ENCODE data around the gene EGLN3. TPM values are rescaled to one million over a fixed set of nuclear protein-coding genes. Genes with fewer than 3 reads are reported as not detected.

Gene EGLN3
- total RNA-seq, 1 experiment from 2014 or later, result 3.6 TPM

DNA sequence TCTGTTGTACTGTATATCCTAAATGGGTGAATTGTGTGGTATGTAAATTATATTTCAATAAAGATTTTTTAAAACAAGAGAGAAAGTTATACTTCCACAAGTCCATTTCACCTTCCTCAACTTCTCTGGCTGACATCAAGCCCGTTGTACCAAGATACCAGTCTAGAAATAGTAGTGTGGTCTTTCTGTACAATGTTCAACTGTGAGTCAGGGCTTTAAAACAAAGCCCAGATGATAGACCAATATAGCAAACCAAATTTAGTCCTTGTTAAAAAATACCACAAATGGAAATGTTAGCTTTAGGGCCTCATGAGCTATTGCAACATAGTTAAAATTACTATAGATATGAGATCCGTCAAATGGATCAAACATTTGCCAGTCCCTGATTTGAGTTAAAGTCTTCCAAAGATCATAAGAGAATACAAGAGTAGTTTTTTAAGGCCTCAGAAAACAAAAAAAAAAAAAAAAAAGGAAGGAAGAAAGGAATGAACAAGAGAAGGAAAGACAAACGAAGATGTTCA is 49.0 kb upstream of the EGLN3 start:
- no peak overlapping the region for H3K27ac ChIP-seq (ENCODE audit: low read length)
- H3K4me1 ChIP-seq (ENCODE audit: control insufficient read depth, insufficient read depth, low read length), result no peaks in the 10 kb centered on the region
- ChIA-PET CTCF (no interaction called here), POLR2A (no interaction called here)
- DNase-seq (ENCODE audit: low read depth, low spot score) (no peak), ATAC-seq (no peak)
- H3K27me3 ChIP-seq (ENCODE audit: control insufficient read depth, insufficient read depth, low read length), result no peaks in the 10 kb centered on the region
- no peak overlapping the region for H3K4me3 ChIP-seq (ENCODE audit: low read depth in 2 of 2, low read length in 2 of 2)
- in situ Hi-C loops (cut with HindIII; ENCODE audit: low pct_unique_long_range_greater_than_20kb, low sequenced_read_pairs), result no loop called here
- no peaks in the 10 kb centered on the region for H3K36me3 ChIP-seq (ENCODE audit: control insufficient read depth, insufficient read depth, low read length)
- intact Hi-C loops (cut with micrococcal nuclease; ENCODE audit: unreplicated experiment), result no loop called here
- H3K9me3 ChIP-seq (ENCODE audit: control insufficient read depth, insufficient read depth, low read depth, low read length), result no peaks in the 10 kb centered on the region
- no TSS peak for BruUV-seq (replicated peaks)
- TF ChIP-seq TCF7L2 (IDR thresholded peaks at IDR 0.05; ENCODE audit: low read depth, low read length) (no peak), POLR2AphosphoS5 (IDR thresholded peaks at IDR 0.05; ENCODE audit: low read depth, low read length) (no peak), SIN3A (IDR thresholded peaks at IDR 0.05; ENCODE audit: borderline replicate concordance, insufficient read depth, low read depth, low read length) (no peak)
- TF ChIP-seq, protein P1, sequence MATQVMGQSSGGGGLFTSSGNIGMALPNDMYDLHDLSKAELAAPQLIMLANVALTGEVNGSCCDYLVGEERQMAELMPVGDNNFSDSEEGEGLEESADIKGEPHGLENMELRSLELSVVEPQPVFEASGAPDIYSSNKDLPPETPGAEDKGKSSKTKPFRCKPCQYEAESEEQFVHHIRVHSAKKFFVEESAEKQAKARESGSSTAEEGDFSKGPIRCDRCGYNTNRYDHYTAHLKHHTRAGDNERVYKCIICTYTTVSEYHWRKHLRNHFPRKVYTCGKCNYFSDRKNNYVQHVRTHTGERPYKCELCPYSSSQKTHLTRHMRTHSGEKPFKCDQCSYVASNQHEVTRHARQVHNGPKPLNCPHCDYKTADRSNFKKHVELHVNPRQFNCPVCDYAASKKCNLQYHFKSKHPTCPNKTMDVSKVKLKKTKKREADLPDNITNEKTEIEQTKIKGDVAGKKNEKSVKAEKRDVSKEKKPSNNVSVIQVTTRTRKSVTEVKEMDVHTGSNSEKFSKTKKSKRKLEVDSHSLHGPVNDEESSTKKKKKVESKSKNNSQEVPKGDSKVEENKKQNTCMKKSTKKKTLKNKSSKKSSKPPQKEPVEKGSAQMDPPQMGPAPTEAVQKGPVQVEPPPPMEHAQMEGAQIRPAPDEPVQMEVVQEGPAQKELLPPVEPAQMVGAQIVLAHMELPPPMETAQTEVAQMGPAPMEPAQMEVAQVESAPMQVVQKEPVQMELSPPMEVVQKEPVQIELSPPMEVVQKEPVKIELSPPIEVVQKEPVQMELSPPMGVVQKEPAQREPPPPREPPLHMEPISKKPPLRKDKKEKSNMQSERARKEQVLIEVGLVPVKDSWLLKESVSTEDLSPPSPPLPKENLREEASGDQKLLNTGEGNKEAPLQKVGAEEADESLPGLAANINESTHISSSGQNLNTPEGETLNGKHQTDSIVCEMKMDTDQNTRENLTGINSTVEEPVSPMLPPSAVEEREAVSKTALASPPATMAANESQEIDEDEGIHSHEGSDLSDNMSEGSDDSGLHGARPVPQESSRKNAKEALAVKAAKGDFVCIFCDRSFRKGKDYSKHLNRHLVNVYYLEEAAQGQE (IDR thresholded peaks at IDR 0.05; ENCODE audit: insufficient read depth in 1 of 2, low read depth in 2 of 2, low read length in 1 of 2), result no peak
- TF ChIP-seq, protein P2, sequence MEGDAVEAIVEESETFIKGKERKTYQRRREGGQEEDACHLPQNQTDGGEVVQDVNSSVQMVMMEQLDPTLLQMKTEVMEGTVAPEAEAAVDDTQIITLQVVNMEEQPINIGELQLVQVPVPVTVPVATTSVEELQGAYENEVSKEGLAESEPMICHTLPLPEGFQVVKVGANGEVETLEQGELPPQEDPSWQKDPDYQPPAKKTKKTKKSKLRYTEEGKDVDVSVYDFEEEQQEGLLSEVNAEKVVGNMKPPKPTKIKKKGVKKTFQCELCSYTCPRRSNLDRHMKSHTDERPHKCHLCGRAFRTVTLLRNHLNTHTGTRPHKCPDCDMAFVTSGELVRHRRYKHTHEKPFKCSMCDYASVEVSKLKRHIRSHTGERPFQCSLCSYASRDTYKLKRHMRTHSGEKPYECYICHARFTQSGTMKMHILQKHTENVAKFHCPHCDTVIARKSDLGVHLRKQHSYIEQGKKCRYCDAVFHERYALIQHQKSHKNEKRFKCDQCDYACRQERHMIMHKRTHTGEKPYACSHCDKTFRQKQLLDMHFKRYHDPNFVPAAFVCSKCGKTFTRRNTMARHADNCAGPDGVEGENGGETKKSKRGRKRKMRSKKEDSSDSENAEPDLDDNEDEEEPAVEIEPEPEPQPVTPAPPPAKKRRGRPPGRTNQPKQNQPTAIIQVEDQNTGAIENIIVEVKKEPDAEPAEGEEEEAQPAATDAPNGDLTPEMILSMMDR (IDR thresholded peaks at IDR 0.05), result no peak

DNA sequence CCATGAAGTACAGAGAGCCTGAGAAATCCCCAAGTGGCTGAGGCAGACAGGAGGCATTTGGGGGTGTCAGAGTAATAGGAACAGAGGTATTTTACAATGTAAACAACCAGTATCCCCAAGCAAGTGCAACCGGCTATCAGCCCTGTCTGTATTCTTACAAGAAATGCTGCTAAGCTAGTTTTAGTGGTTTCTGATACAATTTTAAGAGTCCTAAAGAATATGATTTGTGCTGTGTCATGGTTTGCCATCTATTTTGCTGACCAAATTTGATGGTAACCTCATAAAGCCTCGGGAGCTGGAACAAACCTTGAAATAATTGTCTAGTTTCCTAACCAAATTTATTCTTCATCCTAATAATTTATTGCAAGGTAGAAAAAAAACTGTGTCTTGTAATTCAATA is 46.7 kb upstream of the EGLN3 start:
- CTCF ChIA-PET, result no interaction called here
- no peaks in the 10 kb centered on the region for H3K4me1 ChIP-seq (ENCODE audit: control insufficient read depth, insufficient read depth, low read length)
- POLR2A ChIA-PET, result no interaction called here
- H3K9me3 ChIP-seq (ENCODE audit: control insufficient read depth, insufficient read depth, low read depth, low read length), result no peaks in the 10 kb centered on the region
- ATAC-seq (no peak), DNase-seq (ENCODE audit: low read depth, low spot score) (no peak)
- in situ Hi-C loops (cut with HindIII; ENCODE audit: low pct_unique_long_range_greater_than_20kb, low sequenced_read_pairs) (no loop called here), intact Hi-C loops (cut with micrococcal nuclease; ENCODE audit: unreplicated experiment) (no loop called here)
- H3K4me3 ChIP-seq (ENCODE audit: low read depth in 2 of 2, low read length in 2 of 2), result no peak overlapping the region
- H3K36me3 ChIP-seq (ENCODE audit: control insufficient read depth, insufficient read depth, low read length), result no peaks in the 10 kb centered on the region
- BruUV-seq (replicated peaks), result no TSS peak
- TF ChIP-seq SIN3A (IDR thresholded peaks at IDR 0.05; ENCODE audit: borderline replicate concordance, insufficient read depth, low read depth, low read length) (no peak), TCF7L2 (IDR thresholded peaks at IDR 0.05; ENCODE audit: low read depth, low read length) (no peak), POLR2AphosphoS5 (IDR thresholded peaks at IDR 0.05; ENCODE audit: low read depth, low read length) (no peak)
- TF ChIP-seq, protein P2 (IDR thresholded peaks at IDR 0.05), result no peak
- TF ChIP-seq, protein P1 (IDR thresholded peaks at IDR 0.05; ENCODE audit: insufficient read depth in 1 of 2, low read depth in 2 of 2, low read length in 1 of 2), result no peak
- H3K27ac ChIP-seq (ENCODE audit: low read length), result no peak overlapping the region
- H3K27me3 ChIP-seq (ENCODE audit: control insufficient read depth, insufficient read depth, low read length), result no peaks in the 10 kb centered on the region
